ENCODE results near the gene PDGFD. TPM values are rescaled to one million over a fixed set of nuclear protein-coding genes. Genes with fewer than 3 reads are reported as not detected.

PDGFD gene
- polyA plus RNA-seq, 1 donor (not counting 4 experiments of a cell fraction or from before 2014, with no cell fraction given) = 0.28 TPM

DNA sequence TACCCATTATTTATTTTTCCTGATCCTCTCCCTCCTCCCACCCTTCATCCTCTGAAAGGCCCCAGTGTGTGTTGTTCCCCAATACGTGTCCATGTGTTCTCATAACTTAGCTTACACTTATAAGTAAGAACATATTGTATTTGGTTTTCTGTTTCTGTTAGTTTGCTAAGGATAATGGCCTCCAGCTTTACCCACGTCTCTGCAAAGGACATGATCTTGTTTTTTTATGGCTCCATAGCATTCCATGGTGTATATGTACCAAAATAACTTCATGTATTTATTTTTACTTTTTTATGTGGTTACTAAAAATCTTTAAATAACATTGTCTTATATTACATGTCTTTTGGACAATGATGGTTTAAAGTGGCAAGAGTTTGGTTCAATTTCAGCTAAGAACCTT, 15.2 kb downstream of the PDGFD start:
- no peak overlapping the region for H2AFZ ChIP-seq (ENCODE audit: control insufficient read depth, low read length)
- H3K9me3 ChIP-seq (ENCODE audit: control insufficient read depth, low read depth, low read length) = no peaks in the 10 kb centered on the region
- no peak overlapping the region for H3K9ac ChIP-seq (ENCODE audit: control insufficient read depth, extremely low read depth, insufficient read depth, low read length)
- FAIRE-seq (no peak), DNase-seq (ENCODE audit: low read depth, low spot score) (no peak)
- no peak overlapping the region for H3K27ac ChIP-seq (ENCODE audit: control insufficient read depth, insufficient read depth, low read length)
- no peaks in the 10 kb centered on the region for H4K20me1 ChIP-seq (ENCODE audit: control insufficient read depth, extremely low read depth, insufficient read depth, low read length)
- H3K4me1 ChIP-seq (ENCODE audit: control insufficient read depth, extremely low read depth, insufficient read depth, low read length) = no peaks in the 10 kb centered on the region
- H3K36me3 ChIP-seq (ENCODE audit: control insufficient read depth in 2 of 2, extremely low read depth in 1 of 2, insufficient read depth in 2 of 2, low read length in 2 of 2) = no peaks in the 10 kb centered on the region
- no peak for TF ChIP-seq EZH2 (IDR thresholded peaks at IDR 0.05; ENCODE audit: low read length)
- no peak for TF ChIP-seq CTCF (optimal IDR thresholded peaks at IDR 0.05 in 1 of 3, IDR thresholded peaks at IDR 0.05 in 1 of 3, conservative IDR thresholded peaks at IDR 0.05 in 1 of 3; ENCODE audit: extremely low read depth in 1 of 3, insufficient read depth in 2 of 3, low read length in 3 of 3)
- no peaks in the 10 kb centered on the region for H3K79me2 ChIP-seq (ENCODE audit: control insufficient read depth, insufficient read depth, low read length)
- no peak overlapping the region for H3K4me3 ChIP-seq (ENCODE audit: control insufficient read depth in 2 of 3, extremely low read depth in 1 of 3, insufficient read depth in 2 of 3, low read depth in 1 of 3, low read length in 3 of 3)
- no peak overlapping the region for H3K4me2 ChIP-seq (ENCODE audit: control insufficient read depth, extremely low read depth, insufficient read depth, low read depth, low read length)
- no peaks in the 10 kb centered on the region for H3K27me3 ChIP-seq (ENCODE audit: control insufficient read depth, extremely low read depth, insufficient read depth, low read length)
- H3K9me1 ChIP-seq (ENCODE audit: control insufficient read depth, extremely low read depth, insufficient read depth, low read length) = no peaks in the 10 kb centered on the region
- dilution Hi-C loops (cut with MboI; ENCODE audit: extremely low pct_ligation_motif_present, low sequenced_read_pairs) = no loop called here

GRCh38 chr11:104148074-104148473, 15.9 kb downstream of the PDGFD start:
- Histone ChIP-seq H3K4me2 (ENCODE audit: control insufficient read depth, extremely low read depth, insufficient read depth, low read depth, low read length) (no peak overlapping the region), H2AFZ (ENCODE audit: control insufficient read depth, low read length) (no peak overlapping the region), H3K36me3 (ENCODE audit: control insufficient read depth in 2 of 2, extremely low read depth in 1 of 2, insufficient read depth in 2 of 2, low read length in 2 of 2) (no peaks in the 10 kb centered on the region), H3K9ac (ENCODE audit: control insufficient read depth, extremely low read depth, insufficient read depth, low read length) (no peak overlapping the region), H3K4me3 (ENCODE audit: control insufficient read depth in 2 of 3, extremely low read depth in 1 of 3, insufficient read depth in 2 of 3, low read depth in 1 of 3, low read length in 3 of 3) (no peak overlapping the region), H4K20me1 (ENCODE audit: control insufficient read depth, extremely low read depth, insufficient read depth, low read length) (no peaks in the 10 kb centered on the region), H3K79me2 (ENCODE audit: control insufficient read depth, insufficient read depth, low read length) (no peaks in the 10 kb centered on the region), H3K27ac (ENCODE audit: control insufficient read depth, insufficient read depth, low read length) (no peak overlapping the region), H3K4me1 (ENCODE audit: control insufficient read depth, extremely low read depth, insufficient read depth, low read length) (no peaks in the 10 kb centered on the region), H3K9me1 (ENCODE audit: control insufficient read depth, extremely low read depth, insufficient read depth, low read length) (no peaks in the 10 kb centered on the region), H3K27me3 (ENCODE audit: control insufficient read depth, extremely low read depth, insufficient read depth, low read length) (no peaks in the 10 kb centered on the region), H3K9me3 (ENCODE audit: control insufficient read depth, low read depth, low read length) (no peaks in the 10 kb centered on the region)
- no peak for TF ChIP-seq EZH2 (IDR thresholded peaks at IDR 0.05; ENCODE audit: low read length)
- TF ChIP-seq CTCF (optimal IDR thresholded peaks at IDR 0.05 in 1 of 3, IDR thresholded peaks at IDR 0.05 in 1 of 3, conservative IDR thresholded peaks at IDR 0.05 in 1 of 3; ENCODE audit: extremely low read depth in 1 of 3, insufficient read depth in 2 of 3, low read length in 3 of 3) = no peak
- dilution Hi-C loops (cut with MboI; ENCODE audit: extremely low pct_ligation_motif_present, low sequenced_read_pairs) = no loop called here
- FAIRE-seq = no peak
- no peak for DNase-seq (ENCODE audit: low read depth, low spot score)
